Measurements from ENCODE around the gene KCNK6.

- TF ChIP-seq POLR2A (IDR thresholded peaks at IDR 0.05; ENCODE audit: extremely low read depth, insufficient read length) (no peak), CTCF (IDR thresholded peaks at IDR 0.05; ENCODE audit: low read depth, low read length) (no peak)
Observed at GRCh38 chr19:38291855-38292254, 27.8 kb upstream of the KCNK6 start.
